NCI-H526 (cell line): ENCODE measurements around the gene TAOK1.
"Not testable (repeated sequence)": the region's sequence is repeated elsewhere in the genome, so short reads cannot be mapped to it uniquely, and the experiment has no call there.

Experiments
- DNase-seq, 2 experiments: peaks; one replicate each; lab custom pipeline; 2025; lab: John Stamatoyannopoulos, UW

The TAOK1 gene

GRCh38 chr17:29549177-29549923, 159.2 kb downstream of the TAOK1 start:
- no peak for DNase-seq

GRCh38 chr17:29555840-29556239, 165.7 kb downstream of the TAOK1 start:
- DNase-seq, result peak in 1 of 2 experiments; percentile 25

DNA sequence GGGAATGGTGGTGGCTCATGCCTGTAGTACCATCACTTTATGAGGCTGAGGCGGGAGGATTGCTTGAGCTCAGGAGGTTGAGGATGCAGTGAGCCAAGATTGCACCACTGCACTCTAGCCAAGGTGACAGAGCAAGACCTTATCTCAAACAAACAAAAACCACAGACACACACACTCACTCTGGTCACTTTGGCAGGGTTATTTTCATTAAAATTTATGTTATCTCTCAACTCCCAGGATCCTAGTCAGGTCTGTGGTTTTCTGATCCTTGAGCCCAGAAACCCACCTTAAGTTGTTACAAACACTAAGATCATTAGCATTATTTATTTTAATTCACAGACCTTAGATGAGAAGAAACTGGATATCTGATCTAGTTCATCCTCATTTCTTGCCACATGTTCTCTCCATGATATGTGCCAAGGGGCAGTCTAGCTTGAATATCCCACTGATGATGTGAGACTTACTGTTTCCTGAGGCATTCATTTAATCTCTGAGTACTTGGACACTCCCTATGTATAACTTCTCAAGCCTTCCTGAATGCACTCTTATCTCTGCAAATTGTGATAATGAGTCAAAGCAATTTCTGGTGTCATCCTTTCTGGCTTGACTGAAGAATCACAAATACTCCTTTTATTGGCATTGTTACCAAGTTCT, 167.0 kb downstream of the TAOK1 start:
- no peak for DNase-seq

DNA sequence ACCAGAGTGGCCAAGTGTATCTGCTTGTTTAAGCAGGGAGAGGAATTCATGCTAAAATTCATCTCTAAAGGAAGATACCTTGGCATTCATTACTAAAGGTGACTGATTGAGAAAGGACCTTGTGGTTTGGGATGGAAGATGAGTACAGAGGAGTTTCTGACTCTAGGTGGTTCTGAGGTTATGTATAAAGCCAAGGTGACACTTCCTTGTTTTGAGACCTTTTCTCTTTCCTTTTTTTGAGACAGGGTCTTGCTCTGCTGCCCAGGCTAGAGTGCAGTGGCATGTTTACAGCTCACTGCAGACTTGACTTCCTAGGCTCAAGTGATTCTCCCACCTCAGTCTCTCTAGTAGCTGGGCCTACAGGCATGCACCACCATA, 167.6 kb downstream of the TAOK1 start:
- DNase-seq, result no peak

DNA sequence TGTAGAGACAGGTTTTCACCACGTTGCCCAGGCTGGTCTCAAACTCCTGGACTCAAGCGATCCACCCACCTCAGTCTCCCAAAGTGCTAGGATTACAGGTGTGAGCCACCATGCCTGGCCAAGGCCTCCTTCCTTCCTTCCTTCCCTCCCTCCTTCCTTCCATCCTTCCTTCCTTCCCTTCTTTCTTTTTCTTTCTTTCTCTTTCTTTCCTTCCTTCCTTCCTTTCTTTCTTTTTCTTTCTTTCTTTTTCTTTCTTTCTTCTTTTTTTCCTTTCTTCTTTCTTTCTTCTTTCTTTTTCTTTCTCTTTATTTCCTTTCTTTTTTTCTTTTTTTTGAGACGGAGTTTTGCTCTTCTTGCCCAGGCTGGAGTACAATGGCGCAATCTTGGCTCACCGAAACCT, 168.0 kb downstream of the TAOK1 start:
- not testable (repeated sequence) for DNase-seq

- DNase-seq, result no peak
Observed at GRCh38 chr17:29559640-29560039, 169.5 kb downstream of the TAOK1 start.

DNA sequence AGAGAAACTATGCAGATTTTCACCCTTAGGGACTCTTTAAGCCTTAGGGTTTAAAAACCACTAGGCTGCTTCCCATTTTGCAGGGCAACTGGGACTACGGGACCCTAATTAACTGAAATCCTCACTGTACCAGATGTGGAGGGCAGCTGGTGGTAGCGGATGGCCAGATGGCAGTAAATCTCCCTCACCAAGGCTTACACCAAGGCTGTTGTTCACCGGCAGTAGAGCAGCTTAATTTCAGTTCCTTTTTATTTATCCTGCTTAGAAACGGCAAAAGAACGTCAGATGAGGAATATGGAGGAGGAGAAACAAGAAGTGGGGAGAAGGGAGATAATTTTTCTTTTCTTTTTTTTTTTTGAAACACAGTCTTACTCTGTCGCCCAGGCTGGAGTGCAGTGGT, 170.2 kb downstream of the TAOK1 start:
- DNase-seq, result no peak

- no peak for DNase-seq
Observed at GRCh38 chr17:29561554-29562517, 171.7 kb downstream of the TAOK1 start.

DNA sequence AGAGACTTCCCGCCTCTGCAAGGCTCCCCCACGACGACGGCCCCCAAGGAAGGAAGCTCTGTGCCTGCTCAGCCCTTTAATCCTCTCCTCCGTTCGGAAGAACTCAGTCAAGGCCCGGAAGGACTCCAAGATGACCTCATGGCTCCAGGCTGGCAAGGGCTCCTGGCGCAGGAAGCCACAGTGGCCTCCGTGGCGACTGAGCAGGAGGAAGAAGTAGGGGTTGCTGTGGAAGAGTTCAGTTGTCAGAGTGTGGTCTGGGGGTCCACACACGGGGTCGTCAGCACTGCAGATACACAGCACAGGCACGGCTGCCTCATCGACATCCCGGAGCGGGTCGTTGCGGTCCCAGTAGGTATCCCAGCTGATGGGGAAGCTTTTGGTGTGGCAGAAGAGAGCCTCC, 172.5 kb downstream of the TAOK1 start:
- DNase-seq, result no peak

DNA sequence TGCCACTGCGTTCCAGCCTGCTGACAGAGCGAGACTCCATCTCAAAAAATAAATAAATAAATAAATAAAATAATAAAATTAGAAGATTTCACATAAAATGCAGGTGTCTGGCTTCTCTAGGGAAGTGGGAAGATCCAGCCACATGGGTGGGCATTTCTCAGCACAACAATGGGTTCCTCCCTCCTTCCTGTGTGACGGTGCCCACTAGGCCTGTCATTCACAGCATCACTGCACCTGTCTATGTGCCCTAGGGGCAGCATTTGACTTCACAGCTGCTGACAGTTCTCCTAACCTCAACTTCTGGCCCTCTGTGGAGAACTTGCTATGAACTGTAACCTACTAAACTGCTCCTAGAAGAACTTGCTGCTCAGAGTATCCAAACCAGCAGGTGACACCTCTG, 173.7 kb downstream of the TAOK1 start:
- DNase-seq, result no peak

DNA sequence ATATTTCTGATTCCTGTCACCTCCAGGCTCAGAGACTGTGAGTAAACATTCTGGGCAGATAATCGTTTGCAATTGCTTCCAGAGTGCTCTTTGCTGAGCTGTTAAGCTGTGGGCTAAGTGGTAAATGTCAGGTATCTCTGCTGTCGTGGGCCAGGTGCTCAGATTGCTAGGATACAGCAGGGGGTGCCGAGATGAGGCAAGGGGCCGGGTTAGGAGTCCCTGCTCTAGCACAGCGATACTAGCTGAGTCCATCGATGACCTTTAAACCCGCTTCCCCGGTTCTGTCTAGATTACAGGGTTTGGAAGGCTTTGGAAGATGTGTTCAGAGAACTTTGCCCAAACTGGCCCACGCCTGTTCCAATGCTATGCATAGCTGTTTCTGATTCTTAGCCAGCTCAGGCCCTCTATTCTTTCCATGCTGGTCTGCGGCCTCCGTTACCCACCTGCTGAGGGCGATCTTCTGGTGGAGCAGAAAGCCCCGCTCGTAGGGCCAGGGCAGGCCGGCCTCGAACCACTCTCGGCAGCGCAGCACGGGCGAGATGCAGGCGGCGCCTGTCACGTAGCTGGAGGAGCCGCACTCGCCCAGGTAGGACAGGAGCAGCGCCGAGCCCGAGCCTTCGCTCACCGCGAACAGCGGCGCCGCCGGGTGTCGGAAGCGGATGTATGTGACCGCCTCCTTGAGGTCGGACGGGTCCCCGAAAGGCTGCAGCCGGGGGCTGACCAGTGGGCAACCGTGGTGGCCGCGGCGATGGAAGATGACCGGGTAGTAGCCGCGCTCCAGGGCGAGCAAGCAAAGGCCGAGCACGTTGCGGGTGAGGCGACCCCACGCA, 175.7 kb downstream of the TAOK1 start:
- DNase-seq, result peak; percentile 39 to 86

- DNase-seq, result peak; percentile 39 to 91
Observed at GRCh38 chr17:29566473-29567303, 176.5 kb downstream of the TAOK1 start, which contains the start of gene ABHD15. Gene ABHD15 (minus strand): TSS chr17:29567037. CDS start chr17:29566966, 71 bp downstream.

- no peak for DNase-seq
Observed at GRCh38 chr17:29567304-29567553, 177.1 kb downstream of the TAOK1 start.

DNA sequence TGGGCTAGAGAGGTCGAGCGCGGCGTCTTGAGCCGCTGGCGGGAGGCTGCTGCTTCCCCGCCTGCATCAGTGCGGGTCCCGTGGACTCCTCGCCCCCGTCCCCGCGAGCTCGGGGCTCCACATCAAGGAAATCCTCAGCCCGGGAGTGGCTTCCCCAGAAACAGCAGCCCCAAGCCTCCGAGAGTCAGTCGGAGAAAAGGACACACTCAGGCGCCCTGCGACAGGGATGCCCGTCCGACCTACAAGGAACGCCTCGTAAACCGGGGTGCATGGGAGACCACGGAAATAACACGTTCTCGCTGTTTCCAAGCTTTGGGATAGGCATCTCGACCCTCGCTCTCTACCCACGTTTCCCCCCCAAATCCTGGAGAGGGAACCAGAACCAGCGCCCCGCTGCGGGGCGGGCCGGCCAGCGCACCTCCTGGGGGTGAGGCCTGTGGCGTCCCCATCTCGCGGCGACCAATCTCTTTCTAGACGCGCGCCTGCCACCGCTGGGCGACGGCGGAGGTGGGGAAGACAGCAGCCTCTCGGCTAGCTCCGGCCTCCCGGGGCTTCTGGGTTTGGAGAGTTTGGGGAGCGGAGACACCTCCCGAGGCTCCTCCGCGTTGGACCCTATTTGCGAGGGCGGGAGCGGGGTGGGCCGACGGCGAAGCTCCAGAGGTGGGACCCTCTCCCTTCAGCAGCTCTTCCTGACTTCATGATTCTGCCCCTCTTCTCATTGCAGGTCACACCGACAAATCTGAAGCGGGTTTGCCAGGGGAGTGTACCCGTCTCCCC, 177.6 kb downstream of the TAOK1 start:
- DNase-seq, result peak; percentile 78 to 91

- DNase-seq, result peak; percentile 89 to 99
Observed at GRCh38 chr17:29568331-29569244, 178.4 kb downstream of the TAOK1 start, which contains the start of gene TP53I13. Gene TP53I13 (plus strand): TSS chr17:29568701. CDS start chr17:29568759, 58 bp downstream.

DNA sequence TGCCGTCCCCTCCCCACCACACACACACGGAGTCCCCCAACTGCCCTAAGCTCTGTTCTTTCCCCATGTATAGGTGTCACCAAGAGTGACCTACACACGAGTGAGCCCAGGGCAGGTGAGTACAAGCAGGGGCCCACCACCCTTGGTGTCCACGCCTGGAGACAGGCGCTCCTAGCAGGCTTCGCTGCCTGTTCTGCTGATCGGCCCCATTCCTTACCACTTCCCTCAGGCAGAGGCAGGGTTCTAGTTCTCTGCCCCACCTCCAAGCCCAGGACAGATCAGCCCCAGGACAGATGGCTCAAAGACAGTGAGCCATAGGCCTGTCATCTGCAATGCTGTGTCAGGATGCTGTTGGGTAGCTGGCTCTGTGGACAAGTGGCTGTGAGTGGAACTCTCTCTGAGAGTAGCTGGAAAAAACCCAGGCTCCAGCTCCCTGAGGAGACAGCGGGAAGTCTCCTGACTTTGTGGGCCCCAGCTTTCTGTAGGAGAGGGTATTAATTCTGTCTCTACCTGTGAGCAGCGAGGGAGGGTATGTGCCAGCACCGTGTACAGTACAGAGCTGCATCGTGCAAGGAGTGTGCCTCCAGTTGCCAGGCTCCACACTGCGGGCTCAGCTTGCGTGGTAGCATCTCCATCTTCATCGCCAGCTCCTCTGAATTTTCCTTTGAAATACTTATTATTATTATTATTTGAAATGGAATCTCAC, 179.2 kb downstream of the TAOK1 start:
- DNase-seq, result peak in 1 of 2 experiments; percentile 67

- no peak for DNase-seq
Observed at GRCh38 chr17:29570521-29570920, 180.4 kb downstream of the TAOK1 start.

- DNase-seq, result no peak
Observed at GRCh38 chr17:29571486-29571882, 181.3 kb downstream of the TAOK1 start.
